Spleen (tissue), 7 donors: Measurements from ENCODE around the gene GALNT7.

Source experiments
- POLR2A ChIP-seq, 3 donors: fragments of 450-650 bp; IDR thresholded peaks; one replicate each; pipeline ENCODE4 v1.5.1; 2017; ENCODE audit warnings: antibody characterized with exemption in 3 of 3, mild to moderate bottlenecking in 1 of 3
- TF ChIP-seq, protein P1 (sequence below), 11 experiments: fragments of 200-600 bp in 7 of 11; fragments of 450-650 bp in 4 of 11; sonication (generic) in 4 of 11; IDR thresholded peaks in 8 of 11; conservative IDR thresholded peaks in 3 of 11; 1 replicate in 7 of 11; 2 replicates in 4 of 11; pipeline versions ENCODE4 v1.4.0 to v1.8.0; 2016 to 2021; ENCODE audit warnings: antibody characterized with exemption in 11 of 11, inconsistent platforms in 4 of 11, mild to moderate bottlenecking in 1 of 11
- donor health status: DM: no; HTN: no; CAD: no; lungs with moderate emphysema.
- donor health status: DM: no; HTN: no; CAD: no.
- donor health status: DM: no; HTN: no; CAD: no.

DNA sequence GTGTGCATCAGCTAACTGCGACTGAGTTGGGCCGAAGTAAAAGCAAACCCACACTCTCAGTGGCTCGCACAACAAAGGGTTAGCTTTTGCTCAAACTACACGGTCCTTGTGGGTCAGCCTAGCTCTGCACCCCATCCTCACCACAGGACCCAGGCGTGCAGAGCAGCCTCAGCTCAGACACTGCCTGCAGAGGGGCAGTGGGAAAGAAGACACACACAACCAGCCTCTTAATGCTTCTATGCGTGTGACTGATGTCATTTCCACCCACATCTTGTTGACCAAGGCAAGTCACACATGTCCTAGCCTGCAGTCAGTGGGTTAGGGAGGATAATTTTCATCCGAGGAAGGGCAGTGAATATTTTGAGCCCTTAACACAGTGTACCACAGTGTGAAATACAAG is 125.1 kb downstream of the GALNT7 start:
- no peak for TF ChIP-seq POLR2A (IDR thresholded peaks at IDR 0.05)
- TF ChIP-seq, protein P1, sequence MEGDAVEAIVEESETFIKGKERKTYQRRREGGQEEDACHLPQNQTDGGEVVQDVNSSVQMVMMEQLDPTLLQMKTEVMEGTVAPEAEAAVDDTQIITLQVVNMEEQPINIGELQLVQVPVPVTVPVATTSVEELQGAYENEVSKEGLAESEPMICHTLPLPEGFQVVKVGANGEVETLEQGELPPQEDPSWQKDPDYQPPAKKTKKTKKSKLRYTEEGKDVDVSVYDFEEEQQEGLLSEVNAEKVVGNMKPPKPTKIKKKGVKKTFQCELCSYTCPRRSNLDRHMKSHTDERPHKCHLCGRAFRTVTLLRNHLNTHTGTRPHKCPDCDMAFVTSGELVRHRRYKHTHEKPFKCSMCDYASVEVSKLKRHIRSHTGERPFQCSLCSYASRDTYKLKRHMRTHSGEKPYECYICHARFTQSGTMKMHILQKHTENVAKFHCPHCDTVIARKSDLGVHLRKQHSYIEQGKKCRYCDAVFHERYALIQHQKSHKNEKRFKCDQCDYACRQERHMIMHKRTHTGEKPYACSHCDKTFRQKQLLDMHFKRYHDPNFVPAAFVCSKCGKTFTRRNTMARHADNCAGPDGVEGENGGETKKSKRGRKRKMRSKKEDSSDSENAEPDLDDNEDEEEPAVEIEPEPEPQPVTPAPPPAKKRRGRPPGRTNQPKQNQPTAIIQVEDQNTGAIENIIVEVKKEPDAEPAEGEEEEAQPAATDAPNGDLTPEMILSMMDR (IDR thresholded peaks at IDR 0.05 in 8 of 11, conservative IDR thresholded peaks at IDR 0.05 in 3 of 11) = no peak
